ENCODE results near the gene SLIT1.

- TF ChIP-seq CTCF (IDR thresholded peaks at IDR 0.05; ENCODE audit: insufficient read depth, low read length, poor library complexity, severe bottlenecking) (no peak), EZH2phosphoT487 (conservative IDR thresholded peaks at IDR 0.05; ENCODE audit: low read length) (no peak)
These were observed 44.6 kb downstream of the SLIT1 start for GRCh38 chr10:97140902-97141745.

Measured in SU-DHL-6 (cell line).